ENCODE measurements around the gene ZFAND5.

ZFAND5 gene, protein sequence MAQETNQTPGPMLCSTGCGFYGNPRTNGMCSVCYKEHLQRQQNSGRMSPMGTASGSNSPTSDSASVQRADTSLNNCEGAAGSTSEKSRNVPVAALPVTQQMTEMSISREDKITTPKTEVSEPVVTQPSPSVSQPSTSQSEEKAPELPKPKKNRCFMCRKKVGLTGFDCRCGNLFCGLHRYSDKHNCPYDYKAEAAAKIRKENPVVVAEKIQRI

DNA sequence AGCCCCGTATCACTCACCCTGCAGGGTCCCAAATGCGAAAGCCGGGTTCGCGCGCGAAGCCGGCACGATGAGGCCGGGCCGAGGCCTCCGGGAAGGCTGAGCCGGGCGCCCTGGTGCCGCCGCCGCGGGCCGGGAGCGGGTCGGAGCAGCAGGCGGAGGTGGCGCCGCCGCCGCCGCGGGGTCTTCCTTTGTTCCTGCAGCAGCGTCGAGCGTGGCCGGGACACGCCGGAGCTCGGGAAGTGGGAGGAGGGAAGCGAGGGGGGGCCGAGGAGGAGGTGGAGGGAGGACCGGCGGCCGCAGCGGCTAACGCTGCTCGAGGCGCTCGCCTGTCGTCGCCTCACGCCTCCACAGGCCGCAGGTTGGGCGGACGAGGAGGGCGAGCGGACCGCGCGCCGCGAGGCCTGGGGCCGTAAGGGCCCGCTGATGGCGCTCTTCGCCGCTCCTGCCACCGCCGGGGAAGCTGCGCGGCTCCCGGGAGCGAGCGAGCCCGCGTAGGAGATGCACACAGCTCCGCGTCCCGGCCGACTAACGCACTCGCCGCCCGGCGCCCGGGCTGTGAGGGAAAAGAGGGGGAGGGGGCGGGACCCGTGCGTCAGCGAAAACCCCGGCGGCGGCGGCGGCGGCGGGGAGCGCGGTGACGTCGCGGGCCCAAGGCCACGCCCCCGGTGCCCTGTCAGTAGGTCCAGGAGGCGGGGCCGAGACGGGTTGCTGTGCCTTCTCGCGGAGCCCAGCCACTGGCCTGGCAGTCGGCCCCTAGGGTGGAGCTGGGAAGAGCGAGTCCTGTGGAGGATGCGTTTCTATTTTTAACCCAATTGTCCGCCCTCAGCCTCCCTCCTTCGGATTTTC lies at the start of gene ZFAND5:
Gene ZFAND5 (minus strand): TSS at position 530 of the 846 bp plus-strand sequence. CDS start 4,430 bp downstream, outside the sequence.
- DNase-seq (ENCODE audit: low read depth): peak; percentile 90

DNA sequence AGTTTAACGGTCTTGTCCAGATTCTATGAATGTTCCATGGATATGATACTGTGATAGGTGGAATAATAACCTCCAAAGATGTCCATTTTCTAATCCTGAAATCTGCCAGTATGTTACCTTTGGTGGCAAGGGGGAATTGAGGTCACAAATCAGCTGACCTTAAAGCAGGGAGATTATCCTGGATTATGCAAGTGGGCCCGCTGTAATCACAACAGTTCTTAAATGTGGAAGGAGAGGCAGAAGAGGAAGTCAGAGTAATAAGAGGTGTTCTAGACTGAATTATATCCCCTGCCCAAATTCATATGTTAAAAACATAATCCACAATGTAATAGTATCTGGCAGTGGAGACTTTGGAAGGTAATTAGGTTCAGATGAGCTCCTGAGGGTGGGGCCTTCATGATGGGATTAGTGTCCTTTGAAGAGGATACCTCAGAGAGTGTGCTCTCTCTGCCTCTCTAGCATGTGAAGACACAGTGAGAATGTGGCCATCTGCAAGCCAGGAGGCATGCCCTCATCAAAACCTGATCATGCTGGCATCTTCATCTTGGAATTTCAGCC lies 47.6 kb upstream of the ZFAND5 start:
- DNase-seq (ENCODE audit: low read depth): no peak

DNA sequence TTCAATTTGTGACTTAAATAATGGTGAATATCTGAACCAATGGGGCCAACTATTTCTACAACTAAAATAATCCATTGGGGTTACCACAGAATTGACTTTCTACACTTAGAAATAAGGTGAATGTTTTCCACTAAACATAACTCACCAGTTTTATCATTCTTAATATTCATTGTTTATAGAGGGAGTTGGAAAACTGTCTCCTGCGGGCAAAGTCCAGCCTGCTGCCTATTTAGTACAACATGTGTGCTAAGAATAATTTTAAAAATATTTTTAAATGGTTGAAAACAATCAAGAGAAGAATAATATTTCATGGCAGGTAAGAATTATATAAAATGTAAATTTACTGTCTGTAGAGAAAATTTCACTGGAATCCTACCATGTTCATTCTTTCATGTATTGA lies 45.2 kb upstream of the ZFAND5 start:
- no peak for DNase-seq (ENCODE audit: low read depth)

DNA sequence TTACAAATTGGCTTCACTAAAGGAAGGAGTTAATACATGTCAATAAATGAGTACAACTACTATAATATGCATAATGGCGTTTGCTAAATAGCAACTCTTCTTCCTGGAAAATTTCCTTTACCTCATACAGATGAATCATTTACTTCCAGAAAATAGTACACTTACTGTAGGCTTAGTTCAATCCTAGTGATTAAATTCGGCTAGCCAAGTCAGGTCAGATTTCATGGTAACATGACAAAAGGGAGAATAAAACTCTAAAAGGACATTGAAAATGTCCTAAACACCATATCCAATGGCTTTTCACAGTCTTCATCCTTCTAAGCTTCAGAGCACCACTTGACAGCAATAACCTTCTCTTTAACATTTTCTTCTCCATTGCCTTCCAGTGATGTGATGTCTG lies 42.1 kb upstream of the ZFAND5 start:
- DNase-seq (ENCODE audit: low read depth): no peak

DNA sequence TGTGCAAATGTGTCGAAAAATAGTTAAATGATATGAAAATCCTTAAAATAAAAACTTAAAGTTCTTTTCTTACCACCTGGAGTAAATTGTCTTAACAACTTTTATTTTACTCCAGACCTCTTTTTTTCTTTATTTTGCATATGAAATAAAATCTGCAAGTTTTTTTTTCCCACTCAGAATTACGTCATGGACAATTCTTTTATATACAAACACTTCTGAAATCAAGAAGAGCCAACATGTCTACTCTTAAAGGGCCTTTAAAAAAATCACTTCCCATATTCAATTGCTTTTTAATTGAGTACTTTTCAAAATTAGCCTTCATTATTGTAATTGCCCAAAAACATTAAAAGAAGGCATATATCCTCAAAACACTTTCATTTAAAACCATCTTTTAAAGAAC lies 37.7 kb upstream of the ZFAND5 start:
- no peak for DNase-seq (ENCODE audit: low read depth)

DNA sequence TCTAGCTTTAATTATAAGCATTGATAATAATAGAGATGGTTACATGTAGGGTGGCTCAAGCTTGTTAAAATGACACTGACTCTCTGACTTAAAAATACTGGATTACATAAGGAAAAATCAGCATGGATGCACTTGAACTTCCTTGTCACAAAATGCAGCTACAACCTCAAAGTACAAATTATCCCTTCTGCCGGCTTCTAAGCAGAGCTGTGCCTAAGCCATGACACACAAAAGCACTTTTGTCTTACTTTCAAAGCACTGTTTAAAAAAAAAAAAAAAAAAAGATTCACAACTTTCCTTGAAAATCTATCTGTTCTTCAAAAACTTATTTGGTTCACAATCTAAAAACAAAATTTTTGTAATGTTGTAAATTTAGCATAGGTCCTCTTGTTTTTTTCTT lies 36.4 kb upstream of the ZFAND5 start:
- DNase-seq (ENCODE audit: low read depth): no peak

DNA sequence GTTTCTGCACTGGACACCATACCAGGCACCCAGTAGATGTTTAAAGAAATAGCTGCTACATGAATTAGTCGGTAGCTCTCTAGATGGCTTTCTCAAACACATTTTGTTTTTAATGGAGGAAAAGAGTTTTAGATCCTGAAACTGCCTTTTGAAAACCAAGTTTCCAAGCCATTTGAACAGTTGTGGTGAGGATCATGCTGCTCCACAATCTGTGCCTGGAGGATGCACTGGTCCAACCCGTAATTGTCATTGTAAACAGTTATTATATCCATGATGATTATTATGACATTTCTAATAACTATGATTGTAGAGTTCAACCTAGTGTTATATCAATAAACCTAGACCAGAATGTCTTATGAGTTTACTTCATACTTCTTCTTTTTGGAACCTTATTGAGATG lies 35.9 kb upstream of the ZFAND5 start:
- no peak for DNase-seq (ENCODE audit: low read depth)

DNA sequence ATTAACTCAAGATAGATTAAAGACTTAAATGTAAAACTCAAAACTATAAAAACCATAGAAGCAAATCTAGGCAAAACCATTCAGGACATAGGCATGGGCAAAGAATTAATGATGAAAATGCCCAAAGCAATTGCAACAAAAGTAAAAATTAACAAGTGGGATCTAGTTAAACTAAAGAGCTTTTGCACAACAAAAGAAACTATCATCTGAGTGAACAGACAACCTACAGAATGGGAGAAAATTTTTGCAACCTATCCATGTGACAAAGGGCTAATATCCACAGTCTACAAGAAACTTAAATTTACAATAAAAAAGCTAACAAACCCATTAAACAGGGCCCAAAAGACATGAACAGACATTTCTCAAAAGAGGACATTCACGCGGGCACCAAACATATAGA lies 34.4 kb upstream of the ZFAND5 start:
- no peak for DNase-seq (ENCODE audit: low read depth)

DNA sequence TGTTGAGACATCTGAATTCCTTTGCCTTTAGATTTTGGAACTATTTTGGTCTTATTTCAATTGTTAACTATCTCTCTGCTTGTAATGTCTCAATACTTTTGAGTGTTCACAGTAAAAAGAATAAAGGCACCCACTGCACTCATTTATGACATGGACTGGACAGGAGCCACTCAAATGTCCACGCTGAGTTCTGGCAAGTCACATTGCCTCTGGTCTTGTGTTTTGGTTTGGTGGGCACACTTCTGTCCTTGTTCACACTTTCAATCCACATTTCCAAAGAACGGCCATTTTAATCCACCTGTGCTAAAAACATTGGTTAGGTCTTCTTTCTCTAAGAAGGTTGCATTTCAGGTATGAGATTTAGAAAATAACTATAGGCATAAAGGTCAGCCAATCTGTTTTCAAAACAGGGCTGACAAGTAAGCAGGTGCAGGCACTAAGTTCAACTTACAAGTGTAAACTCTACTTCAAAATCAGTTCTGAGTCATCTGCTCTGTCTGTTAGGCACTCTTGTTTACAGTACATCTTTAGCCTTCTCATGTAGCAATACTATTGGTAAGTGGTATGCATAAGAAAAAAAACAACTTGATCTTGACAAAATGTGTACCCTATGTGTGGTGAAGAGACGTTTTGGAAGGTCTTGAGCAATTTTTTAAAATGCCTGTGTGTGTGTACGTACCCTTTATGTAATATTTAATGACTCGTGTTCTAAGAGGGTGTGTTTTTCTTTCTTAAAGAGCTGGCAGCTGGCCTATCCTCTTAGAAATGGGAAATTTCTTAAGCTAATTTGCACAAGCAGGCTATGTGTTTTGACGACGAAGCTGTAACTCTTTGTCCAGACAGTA lies 31.5 kb upstream of the ZFAND5 start:
- DNase-seq (ENCODE audit: low read depth): no peak

DNA sequence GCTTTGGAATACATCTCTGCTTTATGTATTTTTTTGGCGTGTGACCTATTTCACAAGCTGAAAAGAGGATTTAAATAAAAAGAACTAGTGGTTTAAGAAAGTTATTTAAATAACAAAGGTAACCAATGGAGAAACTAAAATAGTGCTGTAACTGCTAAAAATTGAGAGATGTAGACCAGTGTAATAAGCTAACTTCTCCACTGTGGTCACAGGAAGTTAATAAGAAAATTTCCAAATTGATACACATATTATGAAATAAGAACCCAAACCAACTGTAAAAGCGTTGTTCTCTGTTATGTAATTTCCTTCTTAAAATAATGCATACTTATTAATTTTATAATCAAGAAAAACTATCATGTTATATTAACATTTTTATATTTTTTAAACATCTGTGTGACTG lies 29.1 kb upstream of the ZFAND5 start:
- DNase-seq (ENCODE audit: low read depth): no peak

DNA sequence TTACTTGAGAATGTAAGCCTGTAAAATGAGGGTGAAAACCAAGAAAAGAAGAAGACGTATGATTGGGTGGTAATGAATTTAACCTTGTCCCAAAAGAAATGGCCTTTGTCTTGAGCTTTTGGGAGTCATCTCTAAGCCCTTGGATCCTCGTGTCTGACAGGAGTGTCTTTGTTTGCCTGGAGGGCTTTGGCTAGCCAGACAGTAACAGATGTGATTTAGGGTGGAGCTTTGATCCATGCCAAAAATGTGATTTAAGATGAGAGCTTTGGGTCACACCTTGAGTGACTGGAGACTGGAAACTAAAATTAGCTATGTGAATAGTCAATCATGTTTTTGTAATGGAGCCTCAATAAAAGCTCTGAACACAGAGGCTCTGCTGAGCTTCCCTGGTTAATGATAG lies 25.9 kb upstream of the ZFAND5 start:
- no peak for DNase-seq (ENCODE audit: low read depth)

DNA sequence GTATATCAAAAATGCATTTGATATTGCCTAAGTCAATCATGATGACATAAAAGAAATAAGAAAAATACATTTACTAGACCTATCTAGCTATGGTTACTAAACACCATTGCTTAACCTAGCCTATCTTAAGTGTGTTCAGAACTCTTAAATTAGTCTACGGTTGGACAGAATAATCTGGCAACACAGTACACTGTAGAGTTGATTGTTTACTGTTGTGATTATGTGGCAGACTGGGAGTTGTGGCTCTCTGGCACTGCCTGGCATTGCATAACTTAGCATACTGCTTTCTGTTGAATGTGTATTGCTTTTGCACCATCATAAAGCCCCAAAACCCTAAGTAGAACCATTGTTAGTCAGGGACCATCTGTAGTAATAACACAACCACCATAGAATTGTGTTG lies 21.2 kb upstream of the ZFAND5 start:
- DNase-seq (ENCODE audit: low read depth): no peak

DNA sequence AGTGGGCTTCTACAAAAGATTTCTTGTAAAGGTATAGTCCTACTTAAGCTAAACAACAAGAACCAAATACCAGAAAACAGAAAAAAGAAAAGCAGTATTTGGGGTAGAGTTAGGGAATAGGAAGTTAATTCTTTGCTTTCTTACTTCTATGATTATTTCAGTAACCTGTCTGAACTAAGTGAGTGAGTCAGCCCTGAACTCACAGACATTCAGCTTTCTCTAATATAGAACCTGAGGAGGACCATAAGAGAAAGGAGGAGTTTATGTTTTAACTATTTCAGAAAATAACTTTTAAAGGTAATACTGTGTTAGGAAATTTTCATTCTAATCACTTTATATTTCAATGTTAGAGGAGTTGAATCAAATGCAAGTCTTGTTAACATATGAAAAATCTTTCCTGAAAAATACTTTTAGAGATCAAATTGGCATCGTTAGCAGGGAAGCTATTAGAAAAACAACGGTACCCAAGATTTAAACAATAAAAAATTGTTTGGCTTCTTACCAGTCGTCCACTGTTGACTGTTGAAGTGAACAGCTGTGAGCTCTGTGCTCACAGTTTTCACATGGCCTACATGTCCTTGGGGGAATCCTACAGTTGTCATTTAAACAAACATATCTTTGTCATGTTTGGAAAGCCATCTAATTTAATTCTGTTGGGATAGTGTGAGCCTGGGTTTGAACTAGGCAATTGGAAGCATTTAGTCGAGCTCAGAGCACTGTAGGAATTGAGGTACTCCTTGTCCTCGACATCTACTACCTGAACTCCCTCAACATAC lies 19.9 kb upstream of the ZFAND5 start:
- DNase-seq (ENCODE audit: low read depth): no peak

DNA sequence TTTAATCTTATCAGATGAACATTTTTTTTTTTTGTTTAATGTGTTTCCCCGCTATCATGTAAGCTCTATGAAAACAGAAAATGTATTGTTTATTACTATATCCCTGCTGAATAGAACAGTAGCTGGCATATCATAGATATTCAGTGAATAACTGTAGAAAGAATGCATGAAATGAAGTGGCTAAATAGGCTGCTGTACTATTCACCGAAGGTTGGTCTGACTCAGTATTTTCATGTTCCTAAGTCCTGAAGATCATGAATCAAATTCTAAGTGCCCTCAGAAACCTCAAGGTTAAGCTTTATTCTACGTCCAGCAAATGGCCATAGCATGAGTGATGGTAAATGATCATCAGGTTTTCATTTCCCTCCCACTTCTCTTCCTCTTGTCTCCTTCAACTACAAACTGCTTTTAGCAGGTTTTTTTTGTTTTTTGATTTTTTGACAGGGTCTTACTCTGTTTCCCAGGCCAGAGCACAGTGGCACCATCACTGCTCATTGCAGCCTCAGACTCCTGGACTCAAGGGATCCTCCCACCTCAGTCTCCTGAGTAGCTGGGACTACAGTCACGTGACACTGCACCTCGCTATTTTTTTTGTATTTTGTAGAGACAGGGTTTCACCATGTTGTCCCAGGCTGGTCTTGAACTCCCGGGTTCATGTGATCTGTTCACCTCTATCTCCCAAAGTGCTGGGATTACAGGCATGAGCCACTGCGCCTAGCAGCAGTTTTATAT lies 19.1 kb upstream of the ZFAND5 start:
- no peak for DNase-seq (ENCODE audit: low read depth)

DNA sequence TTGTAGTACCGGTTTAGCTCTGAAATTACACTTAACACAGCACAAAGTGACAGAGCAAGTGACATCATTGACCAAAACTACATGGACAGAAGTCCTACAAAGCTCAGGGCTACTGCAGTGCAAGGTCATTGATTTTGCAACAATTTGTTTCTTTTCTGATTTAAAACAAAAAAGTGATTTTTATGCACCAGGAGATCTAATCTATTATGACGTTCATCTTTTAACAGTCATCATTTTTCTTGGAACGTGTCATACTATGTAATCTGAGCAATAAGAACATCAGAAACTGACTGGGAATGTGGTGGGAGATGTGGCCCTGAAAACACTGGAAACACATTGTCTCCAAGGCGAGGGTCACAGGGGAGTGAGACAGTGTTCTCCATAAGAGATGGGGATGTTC lies 17.4 kb upstream of the ZFAND5 start:
- no peak for DNase-seq (ENCODE audit: low read depth)

DNA sequence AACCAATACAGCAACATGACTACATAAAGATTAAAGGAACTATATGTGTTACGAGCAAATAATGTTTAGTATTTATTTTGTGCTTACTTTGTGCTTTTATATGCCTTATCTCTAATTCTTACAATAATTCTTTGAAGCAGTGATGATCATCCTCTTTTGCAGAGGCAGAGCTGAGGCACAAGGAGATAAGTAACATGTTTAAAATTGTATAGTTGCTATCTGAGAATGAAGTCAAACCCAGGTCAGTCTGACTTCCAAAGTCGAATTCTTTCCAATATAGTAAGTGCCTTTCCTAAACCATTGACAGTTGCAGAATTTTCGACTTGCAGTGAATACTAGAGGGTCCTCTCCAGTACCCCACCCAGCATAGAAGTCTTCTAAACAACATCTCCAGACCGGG lies 12.0 kb upstream of the ZFAND5 start:
- no peak for DNase-seq (ENCODE audit: low read depth)

DNA sequence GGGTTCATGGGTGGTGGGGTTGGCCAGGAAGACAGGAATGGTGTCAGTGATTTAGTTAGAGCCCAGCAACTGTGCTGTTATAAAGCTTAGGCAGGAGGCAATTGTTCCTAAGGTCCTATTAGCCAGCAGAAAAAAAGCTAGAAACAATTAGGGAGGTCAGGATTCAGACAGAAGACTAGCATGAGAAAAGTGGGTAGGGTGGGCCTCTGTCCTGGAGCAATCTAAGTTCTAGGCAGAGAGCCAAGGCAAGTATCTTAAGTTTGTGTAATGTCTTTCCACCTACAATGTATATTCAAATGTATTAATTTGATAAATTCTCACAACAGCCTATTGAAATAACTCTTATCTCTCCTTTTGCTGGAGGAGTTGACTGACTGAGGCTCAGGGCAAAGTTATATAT lies 6.1 kb upstream of the ZFAND5 start:
- DNase-seq (ENCODE audit: low read depth): no peak

DNA sequence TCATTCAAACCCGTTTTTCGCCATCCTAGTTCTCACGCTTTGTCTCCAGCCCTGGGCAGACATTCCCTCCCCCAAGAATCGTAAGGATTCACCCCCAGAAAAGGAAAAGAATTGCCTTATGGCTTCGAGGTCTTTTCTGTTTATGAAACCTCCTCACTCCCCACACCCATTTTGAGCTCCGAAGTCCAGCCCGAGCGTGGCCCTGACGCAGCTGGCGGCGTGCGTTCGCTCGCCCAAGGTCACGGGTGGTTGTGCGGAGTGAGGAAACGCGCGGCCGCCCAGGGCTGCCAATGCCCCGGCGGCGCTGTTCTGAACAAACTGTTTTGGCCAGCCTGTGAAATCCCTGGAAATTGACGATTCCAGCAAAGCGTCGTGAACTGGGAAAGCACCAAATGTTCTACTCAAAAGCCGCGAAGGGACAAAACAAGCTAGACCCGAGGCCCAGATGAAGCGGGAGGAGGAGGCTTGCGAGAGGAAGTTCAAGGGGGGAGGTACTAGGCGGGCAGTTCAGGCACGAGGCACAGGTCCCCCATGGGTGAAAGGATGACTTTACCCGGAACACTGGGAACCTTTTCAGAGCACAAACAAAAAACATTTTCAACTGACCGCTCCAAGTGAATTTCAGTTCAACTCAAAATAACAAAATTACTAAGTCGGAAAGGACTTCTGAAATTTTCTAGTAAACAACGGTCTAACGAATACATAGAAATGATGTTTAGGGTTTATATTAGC lies 683 bp upstream of the ZFAND5 start:
- DNase-seq (ENCODE audit: low read depth): peak; percentile 36

DNA sequence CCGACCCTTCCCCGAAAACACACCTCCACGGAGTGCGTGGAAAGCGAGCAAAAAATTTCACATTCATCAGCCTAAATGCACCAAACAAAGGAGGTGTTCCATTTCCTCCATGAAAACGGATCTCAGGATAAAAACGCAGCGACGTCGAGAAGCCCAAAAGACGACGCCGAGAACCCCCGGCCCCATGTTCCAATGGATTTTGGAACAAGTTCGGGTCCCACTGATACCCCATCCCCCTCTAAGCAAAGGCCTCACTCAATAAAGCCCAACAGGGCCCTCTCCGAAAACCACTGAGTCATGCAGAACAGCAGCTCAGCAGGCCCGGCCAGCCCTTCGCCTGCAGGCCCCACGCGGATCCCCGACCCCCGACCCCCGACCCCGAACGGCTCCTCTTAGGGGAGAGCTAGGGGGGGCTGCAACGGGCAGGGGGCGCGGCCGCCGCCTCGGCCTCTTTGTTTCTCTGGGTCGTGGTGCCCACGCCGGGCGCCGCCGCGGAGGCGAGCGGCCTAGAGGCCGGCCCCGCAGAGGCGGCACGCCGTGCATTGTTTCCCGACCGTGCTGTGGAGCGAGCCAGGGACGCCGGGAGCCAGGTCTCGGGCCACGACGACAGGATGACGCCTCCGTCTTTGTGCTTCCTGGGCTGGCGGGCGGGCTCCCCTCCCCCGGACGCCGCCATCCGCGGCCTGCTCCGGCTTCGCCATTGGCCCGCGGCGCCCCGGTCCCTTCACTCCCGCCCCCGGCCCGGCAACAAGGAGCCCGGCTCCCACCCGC lies 915 bp downstream of the ZFAND5 start:
- DNase-seq (ENCODE audit: low read depth): peak; percentile 66

DNA sequence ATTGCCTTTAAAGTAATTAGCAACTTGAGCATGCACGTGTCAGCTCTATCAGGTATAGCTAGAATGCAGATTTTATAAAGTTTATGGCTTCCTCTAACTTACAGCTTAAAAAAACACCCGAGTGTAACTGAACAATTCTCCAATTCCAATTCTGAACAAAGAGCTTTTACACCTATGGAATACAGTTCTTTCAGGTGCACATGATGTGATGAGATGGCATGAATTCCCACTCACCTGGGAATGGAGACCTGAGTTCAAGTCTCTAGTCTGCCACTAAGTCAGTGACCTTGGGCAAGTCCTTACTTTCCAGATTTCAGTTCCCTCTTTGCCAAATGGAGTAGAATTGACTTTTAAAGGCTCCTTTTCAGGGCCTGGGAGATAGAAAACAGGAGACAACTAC lies 1.8 kb downstream of the ZFAND5 start:
- no peak for DNase-seq (ENCODE audit: low read depth)

All from activated T-cell treated with anti-CD3 and anti-CD28 coated beads for 48 hours (primary cell).